ENCODE data around the gene CDC14A. TPM values are rescaled to one million over a fixed set of nuclear protein-coding genes. Genes with fewer than 3 reads are reported as not detected.
"Not testable (repeated sequence)": the region's sequence is repeated elsewhere in the genome, so short reads cannot be mapped to it uniquely, and the experiment has no call there.

Gene CDC14A
- total RNA-seq, 1 experiment from 2014 or later: 8.3 TPM

DNA sequence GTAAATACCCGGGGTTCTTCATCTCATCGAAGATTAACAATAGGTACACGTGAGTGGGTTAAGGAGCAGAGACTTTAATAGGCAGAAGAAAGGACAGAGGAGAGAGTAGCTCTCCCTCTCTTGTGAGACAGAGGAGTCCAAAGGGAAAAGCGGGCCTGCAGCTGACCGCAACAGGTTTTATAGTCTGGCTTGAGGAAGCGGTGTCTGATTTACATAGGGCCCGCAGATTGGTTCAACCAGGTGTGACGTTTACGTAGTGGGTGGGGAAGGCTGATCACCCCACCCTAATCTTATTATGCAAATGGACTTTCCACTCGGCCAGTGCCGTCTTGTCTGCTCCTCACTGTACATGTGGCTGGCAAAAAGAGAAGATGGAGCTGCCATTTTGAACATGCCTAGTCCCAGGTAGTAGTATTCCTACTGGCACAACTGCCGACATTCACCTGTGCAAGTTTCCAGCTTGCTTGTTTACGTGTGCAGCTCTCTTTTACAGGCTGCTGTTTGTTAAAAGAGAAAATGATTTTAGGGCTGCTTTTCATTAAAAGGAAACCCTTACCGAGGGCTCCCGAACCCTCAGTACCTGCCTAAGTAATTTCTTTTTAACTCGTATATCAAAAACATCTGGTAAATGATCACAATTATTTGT lies 10.6 kb downstream of the CDC14A start:
- peak; percentile 98 for DNase-seq (ENCODE audit: low spot score)

DNA sequence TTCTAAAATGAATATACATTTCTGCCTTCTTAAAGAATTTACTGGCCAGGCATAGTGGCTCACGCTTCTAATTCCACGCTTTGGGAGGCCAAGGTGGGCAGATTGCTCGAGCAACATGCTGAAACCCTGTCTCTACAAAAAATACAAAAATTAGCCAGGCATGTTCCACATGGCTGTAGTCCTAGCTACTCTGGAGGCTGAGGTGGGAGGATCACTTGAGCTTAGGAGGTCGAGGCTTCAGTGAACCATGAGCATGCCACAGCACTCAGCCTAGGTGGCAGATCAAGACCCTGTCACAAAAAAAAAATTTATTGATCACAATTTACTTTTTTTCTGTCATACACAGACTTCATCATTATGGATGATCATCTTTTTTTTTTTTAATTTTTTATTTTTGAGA lies 11.5 kb downstream of the CDC14A start:
- no peak for DNase-seq (ENCODE audit: low spot score)

DNA sequence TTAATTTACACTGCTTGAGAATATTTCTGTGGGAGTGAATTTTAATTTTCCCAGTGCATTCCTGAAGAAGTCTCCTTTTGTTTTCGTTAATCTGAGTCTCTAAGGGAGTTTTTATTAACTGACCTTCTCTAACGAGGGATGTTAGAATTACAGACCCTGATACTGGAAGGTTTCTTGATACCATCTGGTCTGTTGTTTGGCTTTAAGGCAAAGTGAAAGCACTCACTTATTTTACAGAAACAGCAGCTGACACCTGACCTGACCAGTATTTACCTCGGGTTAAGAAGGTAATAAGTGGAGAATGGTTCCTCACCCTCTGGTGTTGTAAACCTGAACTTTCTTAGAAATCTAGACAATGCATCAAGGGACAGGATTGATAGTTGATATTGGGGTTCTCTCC lies 12.4 kb downstream of the CDC14A start:
- no peak for DNase-seq (ENCODE audit: low spot score)

DNA sequence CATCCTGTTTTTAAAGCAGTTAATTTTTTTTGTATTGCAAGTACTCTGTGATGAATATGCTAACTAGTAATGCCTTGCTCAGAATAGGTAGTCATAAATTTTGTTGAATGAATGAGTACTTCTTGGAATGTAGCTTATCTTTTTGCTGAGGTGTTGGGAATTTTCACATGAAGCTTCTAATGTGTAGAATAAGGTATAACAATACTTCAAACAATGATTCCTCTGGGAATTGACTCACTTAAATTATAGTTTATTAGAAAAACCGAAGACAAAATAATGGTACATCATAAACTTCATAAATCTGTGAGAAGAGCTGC lies 13.9 kb downstream of the CDC14A start:
- no peak for DNase-seq (ENCODE audit: low spot score)

DNA sequence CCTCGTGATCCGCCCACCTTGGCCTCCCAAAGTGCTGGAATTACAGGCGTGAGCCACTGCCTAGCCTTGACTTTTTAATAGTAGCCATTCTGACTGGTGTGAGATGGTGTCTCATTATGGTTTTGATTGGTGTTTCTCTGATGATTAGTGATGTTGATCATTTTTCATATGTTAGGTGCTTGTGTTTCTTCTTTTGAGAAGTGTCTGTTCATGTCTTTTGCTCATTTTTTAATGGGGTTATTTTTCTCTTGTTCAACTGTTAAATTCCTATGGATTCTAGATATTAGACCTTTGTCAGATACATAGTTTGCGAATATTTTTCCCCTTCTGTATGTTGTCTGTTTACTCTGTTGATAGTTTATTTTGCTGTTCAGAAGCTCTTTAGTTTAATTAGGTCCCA lies 17.0 kb downstream of the CDC14A start:
- DNase-seq (ENCODE audit: low spot score): not testable (repeated sequence)

DNA sequence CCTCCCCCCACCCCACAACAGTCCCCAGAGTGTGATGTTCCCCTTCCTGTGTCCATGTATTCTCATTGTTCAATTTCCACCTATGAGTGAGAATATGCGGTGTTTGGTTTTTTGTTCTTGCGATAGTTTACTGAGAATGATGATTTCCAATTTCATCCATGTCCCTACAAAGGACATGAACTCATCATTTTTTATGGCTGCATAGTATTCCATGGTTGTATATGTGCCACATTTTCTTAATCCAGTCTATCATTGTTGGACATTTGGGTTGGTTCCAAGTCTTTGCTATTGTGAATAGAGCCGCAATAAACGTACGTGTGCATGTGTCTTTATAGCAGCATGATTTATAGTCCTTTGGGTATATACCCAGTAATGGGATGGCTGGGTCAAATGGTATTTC lies 21.6 kb downstream of the CDC14A start:
- not testable (repeated sequence) for DNase-seq (ENCODE audit: low spot score)

DNA sequence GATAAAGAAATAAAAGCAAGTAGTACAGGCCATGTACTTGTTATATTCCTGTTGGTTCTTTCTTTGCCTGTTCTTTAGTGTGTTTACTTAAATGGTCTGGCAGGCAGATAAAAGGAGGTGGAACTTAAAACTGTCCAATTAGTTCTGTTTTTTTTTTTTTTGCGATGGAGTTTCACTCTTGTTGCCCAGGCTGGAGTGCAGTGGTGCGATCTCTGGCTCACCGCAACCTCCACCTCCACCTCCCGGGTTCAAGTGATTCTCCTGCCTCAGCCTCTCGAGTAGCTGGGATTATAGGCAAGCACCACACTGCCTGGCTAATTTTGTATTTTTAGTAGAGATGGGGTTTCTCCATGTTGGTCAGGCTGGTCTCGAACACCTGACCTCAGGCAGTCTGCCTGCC lies 24.6 kb downstream of the CDC14A start:
- DNase-seq (ENCODE audit: low spot score): not testable (repeated sequence)

DNA sequence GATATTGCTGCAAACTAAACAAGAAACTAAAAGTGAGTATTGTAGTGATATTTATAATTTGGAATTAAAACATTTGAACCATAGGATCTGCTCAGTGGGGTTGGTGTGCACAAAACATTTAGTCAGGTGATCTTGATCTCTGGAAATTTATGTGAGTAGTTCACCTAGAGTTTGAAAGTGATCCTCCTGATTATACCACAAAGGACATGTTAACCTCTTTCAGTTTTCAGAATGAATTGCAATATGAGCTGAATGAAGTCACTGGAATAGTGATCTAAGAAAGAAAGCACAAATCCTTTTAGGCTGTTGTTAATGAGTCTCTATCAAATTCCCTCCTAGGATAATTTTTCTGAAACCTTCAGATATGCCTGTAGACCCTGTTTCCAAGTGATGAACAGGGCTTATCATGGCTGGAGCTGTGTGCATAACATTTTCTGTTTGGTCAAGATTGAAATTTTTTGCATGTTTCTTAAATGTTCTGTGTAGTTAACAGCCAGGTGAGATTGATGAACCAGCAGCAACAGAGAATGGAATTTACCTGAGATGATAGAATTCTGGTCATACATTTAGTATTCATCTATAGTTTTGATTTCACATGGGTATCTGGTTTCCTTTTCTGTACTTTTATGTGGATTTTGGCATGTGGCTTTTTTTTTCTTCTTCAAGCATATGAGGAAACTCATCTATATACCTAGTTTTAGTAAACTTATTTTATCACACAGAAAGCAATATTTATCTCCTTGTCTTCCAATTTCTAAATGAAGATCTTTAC lies 25.5 kb downstream of the CDC14A start:
- no peak for DNase-seq (ENCODE audit: low spot score)

DNA sequence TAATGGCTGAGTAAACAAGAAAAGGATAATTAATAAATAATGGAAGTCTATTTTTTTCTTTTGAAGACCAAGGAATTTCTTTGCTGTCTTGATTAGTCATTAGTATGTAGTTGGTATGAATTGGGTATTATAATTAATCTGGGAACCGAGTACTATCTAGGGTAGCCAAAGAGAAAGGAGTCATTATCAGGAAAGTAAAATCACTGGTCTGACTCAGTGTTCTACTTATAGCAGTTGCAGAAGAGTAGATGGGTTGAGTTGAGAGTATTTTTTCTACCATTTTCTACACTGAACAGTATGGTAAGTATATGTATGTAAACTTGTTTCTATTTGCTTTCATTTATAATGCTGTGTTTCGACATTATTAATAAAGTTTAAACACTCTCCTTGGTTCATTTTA lies 26.6 kb downstream of the CDC14A start:
- no peak for DNase-seq (ENCODE audit: low spot score)

DNA sequence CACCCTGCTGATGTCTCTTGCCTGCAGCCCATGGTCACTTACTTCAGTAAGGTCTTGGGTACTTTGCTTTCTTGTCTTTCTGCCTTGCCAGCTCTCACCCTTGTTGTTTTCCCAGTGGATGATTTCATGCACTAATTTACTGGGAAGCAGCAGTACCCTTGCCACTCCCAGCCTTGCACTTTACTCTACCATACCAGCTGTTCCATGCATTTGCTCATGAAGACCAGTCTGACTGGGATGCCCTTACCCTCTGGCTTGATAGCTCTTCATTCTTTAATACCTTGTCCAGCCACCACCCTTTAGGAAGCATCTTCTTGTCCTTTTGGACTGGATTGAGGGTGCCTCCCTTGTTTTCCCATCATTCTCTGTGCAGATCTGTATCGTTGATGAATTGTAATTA lies 28.3 kb downstream of the CDC14A start:
- no peak for DNase-seq (ENCODE audit: low spot score)

DNA sequence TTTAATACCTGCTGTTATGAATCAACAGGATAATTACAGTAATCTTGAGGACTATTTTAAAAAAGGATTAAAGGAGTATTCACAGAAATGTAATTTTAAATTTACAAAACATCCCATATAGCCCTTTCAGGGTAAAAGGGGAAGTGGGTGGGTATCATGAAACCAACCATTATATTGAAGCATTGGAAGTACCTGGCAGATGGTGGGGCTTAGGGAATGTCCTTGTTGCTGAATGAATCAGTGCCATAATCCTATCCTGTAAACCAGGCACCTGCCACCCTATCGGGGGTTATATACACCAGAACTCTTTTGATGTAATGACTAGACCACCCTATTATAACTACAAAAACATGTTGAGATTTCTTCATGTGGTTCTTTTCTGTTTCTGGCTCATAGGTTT lies 30.4 kb downstream of the CDC14A start:
- no peak for DNase-seq (ENCODE audit: low spot score)

DNA sequence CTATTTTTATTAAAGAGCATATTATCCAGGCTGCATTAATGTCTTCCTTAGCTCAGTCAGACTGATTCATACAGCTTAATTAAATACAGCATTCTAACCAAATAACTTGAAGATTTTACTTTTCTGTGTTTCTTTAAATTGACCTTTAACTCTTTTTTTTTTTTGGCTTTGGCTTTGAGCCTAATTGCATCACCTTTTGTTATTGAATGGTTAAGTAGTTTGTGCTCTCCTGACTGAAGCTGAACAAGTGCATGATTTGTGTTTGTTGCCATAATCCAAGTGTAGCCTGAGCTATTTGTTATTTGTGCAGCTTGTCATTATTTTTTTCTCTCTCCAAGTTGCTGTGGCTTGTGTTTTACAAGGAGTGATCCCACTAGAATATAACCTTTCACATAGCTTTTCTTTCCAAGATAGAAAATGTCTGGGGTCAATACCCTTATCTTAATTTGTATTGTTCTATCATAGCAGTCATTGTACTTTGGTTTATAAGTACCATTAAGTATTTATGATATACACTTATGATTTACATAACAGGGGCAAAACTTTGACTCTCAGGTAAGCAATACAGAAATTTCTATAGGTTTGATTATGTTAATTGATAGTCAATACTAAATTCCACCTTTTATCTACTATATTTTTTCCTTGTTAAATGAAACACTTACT lies 31.6 kb downstream of the CDC14A start:
- no peak for DNase-seq (ENCODE audit: low spot score)

DNA sequence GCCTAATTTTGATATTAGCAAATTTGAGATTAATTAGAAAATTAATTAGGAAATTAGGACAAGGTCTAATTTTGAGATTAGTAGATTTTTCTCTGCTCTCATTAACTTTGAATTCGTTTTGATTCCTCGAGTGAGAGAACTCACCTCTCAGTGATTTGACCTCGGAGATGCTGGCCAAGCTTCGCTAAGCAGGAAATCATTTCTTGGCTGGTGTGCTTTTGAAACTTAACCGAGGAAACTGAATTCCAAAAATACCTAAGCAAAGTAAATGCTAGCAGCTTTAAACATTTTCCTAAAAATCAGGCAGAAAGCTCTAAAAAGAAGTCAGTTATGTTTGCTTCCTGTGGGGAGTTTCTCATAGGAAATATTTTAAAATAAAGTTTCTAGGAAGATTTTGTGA lies 34.9 kb downstream of the CDC14A start:
- DNase-seq (ENCODE audit: low spot score): peak; percentile 2

DNA sequence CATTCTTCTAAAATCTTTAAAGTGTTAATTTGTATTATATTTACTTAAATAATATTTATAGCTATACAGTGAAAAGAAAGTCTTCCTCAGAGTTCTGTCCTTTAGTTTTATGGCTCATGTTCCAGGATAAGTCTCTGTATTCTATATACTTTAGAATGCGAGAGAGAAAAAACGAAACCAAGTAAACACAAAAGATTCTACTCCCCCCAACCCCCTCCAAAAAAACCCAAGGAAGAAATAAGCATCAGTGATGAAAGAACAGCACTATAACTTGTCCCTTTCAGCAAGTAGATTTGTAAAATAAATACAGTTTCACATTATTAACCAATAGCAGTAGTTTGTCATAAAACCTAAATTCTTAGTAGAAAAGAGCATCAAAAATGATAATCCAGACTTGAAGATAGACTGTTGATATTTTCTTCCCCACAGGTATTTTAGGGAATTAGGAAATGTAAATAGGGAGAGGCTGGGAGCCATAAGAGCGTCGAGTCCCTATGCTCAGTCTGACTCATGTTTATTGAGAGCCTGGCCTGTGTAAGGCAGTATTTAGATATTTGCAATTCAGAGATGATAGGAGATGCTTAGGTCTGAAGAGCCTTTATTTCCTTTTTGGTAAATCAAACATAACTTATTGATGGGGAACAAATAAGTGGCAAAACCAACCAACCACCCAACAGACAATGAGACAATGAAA lies 35.5 kb downstream of the CDC14A start:
- DNase-seq (ENCODE audit: low spot score): peak; percentile 2

DNA sequence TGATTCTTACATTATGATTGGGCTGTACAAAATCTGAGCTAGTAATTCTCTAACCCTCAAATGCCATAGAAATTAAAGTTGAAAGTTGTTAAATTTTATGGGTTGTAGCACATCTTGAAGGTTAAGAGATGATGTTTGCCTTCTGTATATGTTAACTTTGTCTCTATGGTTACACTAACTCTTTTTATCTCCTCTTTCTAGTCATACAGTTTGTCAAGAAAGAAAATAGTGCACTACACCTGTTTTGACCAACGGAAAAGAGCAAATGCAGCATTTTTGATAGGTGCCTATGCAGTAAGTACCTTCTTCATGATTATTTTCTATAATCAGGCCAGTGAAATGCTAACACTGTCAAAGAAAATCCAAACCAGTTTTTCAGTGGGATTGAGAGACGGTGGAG lies 38.2 kb downstream of the CDC14A start:
- DNase-seq (ENCODE audit: low spot score): no peak

DNA sequence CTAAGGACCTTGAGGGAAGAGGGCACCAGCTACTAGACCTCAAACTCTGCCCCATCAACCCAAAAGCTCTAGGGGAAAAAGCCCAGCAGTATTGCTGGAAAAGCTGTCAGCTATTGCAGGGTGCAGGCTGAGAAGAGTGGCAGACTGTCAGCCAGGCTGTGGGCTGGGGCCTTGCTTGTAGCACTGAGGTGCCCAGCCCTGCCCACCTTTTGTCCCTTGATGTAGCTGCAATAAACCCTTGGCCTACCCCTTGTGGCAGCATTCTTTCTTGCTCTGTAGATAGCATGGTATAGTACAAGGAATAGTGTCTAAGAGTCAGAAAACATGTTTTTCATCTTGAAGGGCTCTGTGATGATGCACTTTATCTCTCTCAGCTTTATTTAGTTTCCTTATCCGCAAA lies 39.4 kb downstream of the CDC14A start:
- DNase-seq (ENCODE audit: low spot score): no peak

DNA sequence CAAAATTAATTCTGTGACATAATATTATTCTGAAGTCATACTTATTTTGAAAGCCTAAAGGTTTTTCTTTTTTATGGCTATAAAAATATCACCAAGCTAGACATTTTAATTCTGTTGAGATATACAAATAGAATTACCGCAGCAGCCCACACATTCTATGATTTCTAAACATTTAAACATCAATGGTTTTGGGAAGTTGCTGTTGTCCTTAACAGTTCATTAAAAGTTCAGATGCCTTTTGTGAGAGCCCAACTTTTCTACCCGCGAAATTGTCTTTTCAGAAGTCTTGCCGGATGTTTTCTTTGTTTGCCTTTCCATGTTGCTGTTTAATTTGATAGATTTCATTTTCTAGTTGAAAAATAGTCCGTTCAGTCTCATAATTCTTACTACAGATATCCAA lies 40.5 kb downstream of the CDC14A start:
- DNase-seq (ENCODE audit: low spot score): no peak

DNA sequence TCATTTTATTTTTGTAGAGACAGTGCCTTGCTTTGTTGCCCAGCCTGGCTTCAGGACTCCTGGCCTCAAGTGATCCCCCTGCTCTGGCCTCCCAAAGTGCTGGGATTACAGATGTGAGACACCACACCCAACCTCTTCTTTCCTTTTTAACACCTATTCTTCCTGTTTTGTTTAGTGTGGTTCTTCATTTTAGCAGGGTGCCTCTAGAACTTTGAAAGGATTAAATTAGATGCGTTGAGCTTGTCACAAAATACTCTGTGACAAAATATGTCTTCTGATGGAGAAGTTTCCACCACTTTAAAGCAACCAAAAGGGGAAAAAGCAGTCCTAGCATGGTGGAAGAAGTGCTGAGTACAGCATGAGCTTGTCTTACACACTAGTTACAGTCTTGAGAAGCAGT lies 42.0 kb downstream of the CDC14A start:
- no peak for DNase-seq (ENCODE audit: low spot score)

DNA sequence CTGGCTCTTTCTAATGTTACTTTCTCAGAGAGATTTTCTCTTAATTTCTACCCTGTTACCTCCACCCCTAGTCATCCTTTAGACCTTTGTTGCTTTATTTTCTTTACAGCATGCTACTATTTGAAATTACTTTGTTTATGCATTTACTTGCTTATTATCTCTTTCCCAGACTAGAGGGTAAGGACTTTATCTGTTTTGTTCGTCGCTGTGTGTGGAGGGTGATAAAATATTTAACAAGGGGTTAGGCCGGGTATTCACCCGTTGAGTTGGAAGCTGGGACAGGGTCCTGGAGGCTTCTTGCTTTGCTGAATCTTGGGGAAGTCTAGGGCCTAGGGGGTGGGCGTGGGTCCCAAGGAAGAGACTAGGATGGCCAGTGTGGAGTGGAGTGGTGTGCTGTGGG lies 43.6 kb downstream of the CDC14A start:
- DNase-seq (ENCODE audit: low spot score): no peak

DNA sequence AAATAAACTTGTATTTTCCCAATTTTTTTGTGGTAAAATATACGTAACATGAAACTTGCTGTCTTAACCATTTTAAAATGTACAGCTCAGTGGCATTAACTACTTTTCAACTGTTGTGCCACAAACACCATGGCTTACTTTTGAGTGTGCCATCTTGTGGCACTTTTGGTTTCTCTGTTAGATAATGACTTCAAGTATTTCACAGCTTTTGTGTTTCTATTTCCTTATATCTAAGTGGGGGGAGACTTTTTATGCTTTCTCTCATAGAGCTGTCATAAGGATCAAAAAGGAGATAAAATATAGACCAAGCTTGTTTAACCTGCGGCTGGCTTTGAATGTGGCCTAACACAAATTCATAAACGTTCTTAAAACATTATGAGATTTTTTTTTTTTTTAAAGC lies 44.3 kb downstream of the CDC14A start:
- no peak for DNase-seq (ENCODE audit: low spot score)

DNA sequence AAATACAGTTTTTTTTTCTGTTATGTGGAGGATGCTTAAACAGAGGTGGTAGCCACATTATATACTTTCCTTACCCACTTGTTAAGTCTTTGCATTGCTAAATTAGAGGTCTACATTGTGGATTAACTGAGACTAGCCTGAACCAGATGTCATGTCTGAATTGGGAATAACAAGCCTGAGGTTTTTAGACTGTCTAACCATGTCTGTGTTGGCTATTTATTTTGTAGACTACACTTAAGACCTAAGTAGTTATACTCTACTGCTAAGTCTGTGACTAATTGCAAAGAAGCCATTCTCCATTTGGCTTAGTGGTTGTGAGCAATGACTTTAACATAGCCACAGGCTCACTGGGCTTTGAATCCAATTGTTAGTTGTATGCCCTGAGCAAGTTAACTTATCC lies 45.4 kb downstream of the CDC14A start:
- DNase-seq (ENCODE audit: low spot score): no peak

DNA sequence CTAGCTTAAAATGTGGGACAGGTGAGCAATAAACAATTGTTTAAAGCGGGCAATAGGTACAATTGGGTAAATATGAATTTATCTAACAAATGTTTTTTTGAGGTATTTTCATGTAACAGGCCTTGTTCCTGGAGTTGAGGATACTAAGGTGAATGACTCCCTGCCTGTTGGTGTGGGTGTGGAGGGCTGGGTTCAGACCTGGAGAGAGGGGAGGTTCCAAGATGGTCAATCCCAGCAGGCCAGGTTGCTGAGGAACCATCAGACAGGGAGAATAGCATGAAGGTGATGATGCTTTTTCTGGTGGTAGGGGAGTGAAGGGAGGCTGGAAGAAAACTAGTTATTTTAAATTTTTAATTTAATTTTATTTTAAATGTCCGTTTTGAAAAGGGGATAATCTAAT lies 46.3 kb downstream of the CDC14A start:
- no peak for DNase-seq (ENCODE audit: low spot score)

DNA sequence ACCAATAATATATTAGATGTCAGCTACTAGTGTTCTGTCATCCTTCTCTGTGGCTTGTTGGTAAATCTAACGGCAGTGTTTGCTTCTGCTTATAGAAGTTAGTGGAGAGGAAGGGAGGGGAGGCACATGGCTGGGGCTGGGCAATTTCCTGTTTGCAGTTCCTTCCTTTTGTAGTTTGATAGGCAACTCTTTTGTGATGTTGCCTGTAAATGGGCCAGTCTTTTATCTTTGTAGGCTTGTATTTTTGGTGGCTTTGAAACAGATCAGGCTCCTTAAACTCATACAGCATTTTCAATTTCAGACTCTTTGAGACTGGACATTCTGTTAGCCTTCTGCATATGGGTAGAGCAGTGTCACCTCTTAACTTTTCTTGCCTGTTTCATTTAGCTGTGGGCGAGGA lies 48.1 kb downstream of the CDC14A start:
- peak; percentile 22 for DNase-seq (ENCODE audit: low spot score)

All from A172 (cell line).